ENCODE results near the gene GRK4.

The GRK4 gene

DNA sequence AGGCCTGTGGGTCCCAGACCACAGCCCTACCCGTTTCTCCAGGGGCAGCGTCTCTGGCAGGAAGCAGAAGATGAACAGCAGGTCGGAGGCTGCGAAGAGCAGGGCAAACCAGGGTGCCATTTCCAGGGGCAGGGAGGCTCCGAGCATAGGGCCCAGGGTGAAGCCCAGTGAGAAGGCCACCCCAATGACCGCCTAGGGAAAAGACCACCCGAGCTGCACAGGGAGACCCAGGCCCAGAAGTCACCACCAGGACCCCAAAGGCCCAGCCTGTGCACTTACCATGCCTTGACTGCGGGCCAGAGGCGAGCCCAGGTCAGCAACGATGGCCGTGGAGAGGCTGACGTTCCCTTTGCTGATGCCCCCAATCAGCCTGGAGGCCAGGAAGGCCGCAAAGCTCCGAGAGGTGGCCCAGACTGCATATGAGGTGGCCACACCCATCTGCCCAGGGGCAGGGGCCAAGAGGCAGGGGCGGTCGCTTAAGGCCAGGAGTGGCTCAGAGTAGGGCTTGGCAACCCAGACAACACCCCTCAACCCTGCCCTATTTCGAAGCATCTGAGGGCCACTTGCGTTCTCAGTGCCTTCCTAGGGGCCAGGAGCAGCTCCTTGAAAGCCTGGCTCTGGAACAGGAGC is 30.9 kb upstream of the GRK4 start:
- Histone ChIP-seq H3K4me1 (ENCODE audit: control insufficient read depth, insufficient read depth, low read length) (no peaks in the 10 kb centered on the region; the same call in 1 of the 2 replicates), H3K36me3 (ENCODE audit: control insufficient read depth in 2 of 2, insufficient read depth in 1 of 2, low read length in 2 of 2) (peaks cover 0 to 72% of the 10 kb centered on the region in 2 experiments; a peak in 1 of 3 replicates), H3K4me3 (ENCODE audit: low read depth, low read length) (no peak overlapping the region), H3K27ac (ENCODE audit: extremely low read depth, low read depth, low read length) (no peak overlapping the region), H3K9me3 (ENCODE audit: control insufficient read depth, insufficient read depth, low read depth, low read length) (no peaks in the 10 kb centered on the region)
- POLR2A ChIA-PET = no interaction called here
- TF ChIP-seq, protein P1, sequence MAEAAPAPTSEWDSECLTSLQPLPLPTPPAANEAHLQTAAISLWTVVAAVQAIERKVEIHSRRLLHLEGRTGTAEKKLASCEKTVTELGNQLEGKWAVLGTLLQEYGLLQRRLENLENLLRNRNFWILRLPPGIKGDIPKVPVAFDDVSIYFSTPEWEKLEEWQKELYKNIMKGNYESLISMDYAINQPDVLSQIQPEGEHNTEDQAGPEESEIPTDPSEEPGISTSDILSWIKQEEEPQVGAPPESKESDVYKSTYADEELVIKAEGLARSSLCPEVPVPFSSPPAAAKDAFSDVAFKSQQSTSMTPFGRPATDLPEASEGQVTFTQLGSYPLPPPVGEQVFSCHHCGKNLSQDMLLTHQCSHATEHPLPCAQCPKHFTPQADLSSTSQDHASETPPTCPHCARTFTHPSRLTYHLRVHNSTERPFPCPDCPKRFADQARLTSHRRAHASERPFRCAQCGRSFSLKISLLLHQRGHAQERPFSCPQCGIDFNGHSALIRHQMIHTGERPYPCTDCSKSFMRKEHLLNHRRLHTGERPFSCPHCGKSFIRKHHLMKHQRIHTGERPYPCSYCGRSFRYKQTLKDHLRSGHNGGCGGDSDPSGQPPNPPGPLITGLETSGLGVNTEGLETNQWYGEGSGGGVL (tag by site-specific recombination; IDR thresholded peaks at IDR 0.05) = no peak
- peak; percentile 52 for TF ChIP-seq KLF1 (tag by site-specific recombination; IDR thresholded peaks at IDR 0.05)
- CTCF ChIA-PET = no interaction called here

DNA sequence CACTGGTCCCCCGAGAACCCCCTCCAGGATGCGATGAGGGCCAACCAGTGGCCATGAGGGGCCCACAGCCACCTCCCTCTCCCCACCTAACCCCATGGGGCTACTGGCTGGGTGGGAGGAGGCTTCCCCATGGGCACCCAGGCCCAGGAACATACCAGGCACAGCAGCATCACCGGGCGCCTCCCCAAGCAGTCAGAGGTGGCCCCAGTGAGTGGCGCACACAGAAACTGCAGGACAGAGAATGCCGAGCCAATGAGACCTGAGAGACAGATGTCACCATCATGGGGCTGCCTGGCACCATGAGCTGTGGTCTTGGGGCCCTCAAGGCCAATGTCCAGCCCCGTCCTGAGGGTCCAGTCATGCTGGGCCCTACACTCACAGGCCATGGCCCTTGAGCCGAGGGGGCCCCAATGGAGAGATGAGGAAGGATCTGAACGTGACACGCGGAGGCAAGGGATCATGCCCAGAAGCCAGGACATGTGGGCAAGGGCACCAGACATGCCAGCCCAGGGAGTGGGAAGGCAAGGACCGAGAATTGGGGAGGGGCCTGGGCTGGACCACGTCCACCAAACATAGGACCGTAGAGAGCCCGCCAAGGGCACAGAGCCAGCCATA is 30.3 kb upstream of the GRK4 start:
- Histone ChIP-seq H3K4me1 (ENCODE audit: control insufficient read depth, insufficient read depth, low read length) (no peaks in the 10 kb centered on the region; the same call in 1 of the 2 replicates), H3K27ac (ENCODE audit: extremely low read depth, low read depth, low read length) (no peak overlapping the region), H3K9me3 (ENCODE audit: control insufficient read depth, insufficient read depth, low read depth, low read length) (no peaks in the 10 kb centered on the region), H3K4me3 (ENCODE audit: low read depth, low read length) (no peak overlapping the region), H3K36me3 (ENCODE audit: control insufficient read depth in 2 of 2, insufficient read depth in 1 of 2, low read length in 2 of 2) (peaks cover under 1 to 72% of the 10 kb centered on the region in 2 experiments; a peak in 2 of 3 replicates)
- TF ChIP-seq GLIS2 (tag by site-specific recombination; IDR thresholded peaks at IDR 0.05) (peak; percentile 22; the same call in 1 of the 2 replicates), ZNF211 (tag by site-specific recombination; IDR thresholded peaks at IDR 0.05; ENCODE audit: low read depth) (no peak), ZIC2 (tag by site-specific recombination; IDR thresholded peaks at IDR 0.05) (peak; percentile 51; the same call in 1 of the 2 replicates)
- ChIA-PET CTCF (no interaction called here), POLR2A (no interaction called here)

DNA sequence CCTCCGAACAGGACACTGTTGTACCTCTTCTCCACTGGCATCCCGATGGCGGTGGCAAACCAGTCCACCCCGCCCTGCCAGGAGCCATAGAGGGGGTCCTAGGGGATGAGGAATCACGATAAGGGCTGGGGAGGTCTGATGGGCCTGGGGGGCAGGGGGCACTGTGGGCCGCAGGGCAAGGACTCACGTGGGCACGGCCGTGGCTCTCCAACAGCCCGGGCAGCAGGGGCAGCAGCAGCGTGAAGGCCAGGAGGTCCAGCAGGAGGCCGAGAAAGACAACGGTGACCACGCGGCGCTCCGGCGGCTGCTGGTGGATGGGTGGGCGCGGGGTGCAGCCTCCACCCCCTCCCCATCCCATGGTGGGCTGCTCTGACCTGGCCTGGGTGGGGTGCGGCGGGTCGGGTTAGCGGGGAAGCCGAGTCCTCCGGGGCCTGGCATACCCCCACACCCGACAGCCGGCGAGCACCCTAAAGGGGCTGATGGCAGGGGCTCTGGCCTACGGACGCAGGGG is 29.8 kb upstream of the GRK4 start:
- no peaks in the 10 kb centered on the region for H3K9me3 ChIP-seq (ENCODE audit: control insufficient read depth, insufficient read depth, low read depth, low read length)
- POLR2A ChIA-PET = no interaction called here
- CTCF ChIA-PET = no interaction called here
- no peaks in the 10 kb centered on the region; the same call in 1 of the 2 replicates for H3K4me1 ChIP-seq (ENCODE audit: control insufficient read depth, insufficient read depth, low read length)
- no peak overlapping the region; the same call in 1 of the 2 replicates for H3K27ac ChIP-seq (ENCODE audit: extremely low read depth, low read depth, low read length)
- H3K4me3 ChIP-seq (ENCODE audit: low read depth, low read length) = peak overlapping the region; percentile 92
- H3K36me3 ChIP-seq (ENCODE audit: control insufficient read depth in 2 of 2, insufficient read depth in 1 of 2, low read length in 2 of 2) = peaks cover 6 to 71% of the 10 kb centered on the region in 2 experiments; a peak in 2 of 3 replicates
- TF ChIP-seq OSR2 (tag by site-specific recombination; IDR thresholded peaks at IDR 0.05) (no peak), ZNF48 (tag by site-specific recombination; IDR thresholded peaks at IDR 0.05) (no peak), ZNF558 (tag by site-specific recombination; IDR thresholded peaks at IDR 0.05) (no peak), YY1 (tag by site-specific recombination; IDR thresholded peaks at IDR 0.05) (no peak), KLF1 (tag by site-specific recombination; IDR thresholded peaks at IDR 0.05) (no peak), ZNF16 (tag by site-specific recombination; IDR thresholded peaks at IDR 0.05; ENCODE audit: low read depth) (no peak), GLIS2 (tag by site-specific recombination; IDR thresholded peaks at IDR 0.05) (peak; percentile 27; the same call in 1 of the 2 replicates), ZNF155 (tag by site-specific recombination; IDR thresholded peaks at IDR 0.05) (no peak), PRDM1 (tag by site-specific recombination; IDR thresholded peaks at IDR 0.05) (no peak), ZXDB (tag by site-specific recombination; IDR thresholded peaks at IDR 0.05) (no peak)
- TF ChIP-seq, protein P2, sequence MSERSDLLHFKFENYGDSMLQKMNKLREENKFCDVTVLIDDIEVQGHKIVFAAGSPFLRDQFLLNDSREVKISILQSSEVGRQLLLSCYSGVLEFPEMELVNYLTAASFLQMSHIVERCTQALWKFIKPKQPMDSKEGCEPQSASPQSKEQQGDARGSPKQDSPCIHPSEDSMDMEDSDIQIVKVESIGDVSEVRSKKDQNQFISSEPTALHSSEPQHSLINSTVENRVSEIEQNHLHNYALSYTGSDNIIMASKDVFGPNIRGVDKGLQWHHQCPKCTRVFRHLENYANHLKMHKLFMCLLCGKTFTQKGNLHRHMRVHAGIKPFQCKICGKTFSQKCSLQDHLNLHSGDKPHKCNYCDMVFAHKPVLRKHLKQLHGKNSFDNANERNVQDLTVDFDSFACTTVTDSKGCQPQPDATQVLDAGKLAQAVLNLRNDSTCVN (tag by site-specific recombination; optimal IDR thresholded peaks at IDR 0.05) = peak; percentile 22
- TF ChIP-seq, protein P3, sequence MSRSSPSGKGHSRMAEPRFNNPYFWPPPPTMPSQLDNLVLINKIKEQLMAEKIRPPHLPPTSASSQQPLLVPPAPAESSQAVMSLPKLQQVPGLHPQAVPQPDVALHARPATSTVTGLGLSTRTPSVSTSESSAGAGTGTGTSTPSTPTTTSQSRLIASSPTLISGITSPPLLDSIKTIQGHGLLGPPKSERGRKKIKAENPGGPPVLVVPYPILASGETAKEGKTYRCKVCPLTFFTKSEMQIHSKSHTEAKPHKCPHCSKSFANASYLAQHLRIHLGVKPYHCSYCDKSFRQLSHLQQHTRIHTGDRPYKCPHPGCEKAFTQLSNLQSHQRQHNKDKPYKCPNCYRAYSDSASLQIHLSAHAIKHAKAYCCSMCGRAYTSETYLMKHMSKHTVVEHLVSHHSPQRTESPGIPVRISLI (tag by site-specific recombination; IDR thresholded peaks at IDR 0.05) = no peak
- TF ChIP-seq, protein P4, sequence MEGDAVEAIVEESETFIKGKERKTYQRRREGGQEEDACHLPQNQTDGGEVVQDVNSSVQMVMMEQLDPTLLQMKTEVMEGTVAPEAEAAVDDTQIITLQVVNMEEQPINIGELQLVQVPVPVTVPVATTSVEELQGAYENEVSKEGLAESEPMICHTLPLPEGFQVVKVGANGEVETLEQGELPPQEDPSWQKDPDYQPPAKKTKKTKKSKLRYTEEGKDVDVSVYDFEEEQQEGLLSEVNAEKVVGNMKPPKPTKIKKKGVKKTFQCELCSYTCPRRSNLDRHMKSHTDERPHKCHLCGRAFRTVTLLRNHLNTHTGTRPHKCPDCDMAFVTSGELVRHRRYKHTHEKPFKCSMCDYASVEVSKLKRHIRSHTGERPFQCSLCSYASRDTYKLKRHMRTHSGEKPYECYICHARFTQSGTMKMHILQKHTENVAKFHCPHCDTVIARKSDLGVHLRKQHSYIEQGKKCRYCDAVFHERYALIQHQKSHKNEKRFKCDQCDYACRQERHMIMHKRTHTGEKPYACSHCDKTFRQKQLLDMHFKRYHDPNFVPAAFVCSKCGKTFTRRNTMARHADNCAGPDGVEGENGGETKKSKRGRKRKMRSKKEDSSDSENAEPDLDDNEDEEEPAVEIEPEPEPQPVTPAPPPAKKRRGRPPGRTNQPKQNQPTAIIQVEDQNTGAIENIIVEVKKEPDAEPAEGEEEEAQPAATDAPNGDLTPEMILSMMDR (tag by site-specific recombination; IDR thresholded peaks at IDR 0.05) = no peak
- TF ChIP-seq, protein P5, sequence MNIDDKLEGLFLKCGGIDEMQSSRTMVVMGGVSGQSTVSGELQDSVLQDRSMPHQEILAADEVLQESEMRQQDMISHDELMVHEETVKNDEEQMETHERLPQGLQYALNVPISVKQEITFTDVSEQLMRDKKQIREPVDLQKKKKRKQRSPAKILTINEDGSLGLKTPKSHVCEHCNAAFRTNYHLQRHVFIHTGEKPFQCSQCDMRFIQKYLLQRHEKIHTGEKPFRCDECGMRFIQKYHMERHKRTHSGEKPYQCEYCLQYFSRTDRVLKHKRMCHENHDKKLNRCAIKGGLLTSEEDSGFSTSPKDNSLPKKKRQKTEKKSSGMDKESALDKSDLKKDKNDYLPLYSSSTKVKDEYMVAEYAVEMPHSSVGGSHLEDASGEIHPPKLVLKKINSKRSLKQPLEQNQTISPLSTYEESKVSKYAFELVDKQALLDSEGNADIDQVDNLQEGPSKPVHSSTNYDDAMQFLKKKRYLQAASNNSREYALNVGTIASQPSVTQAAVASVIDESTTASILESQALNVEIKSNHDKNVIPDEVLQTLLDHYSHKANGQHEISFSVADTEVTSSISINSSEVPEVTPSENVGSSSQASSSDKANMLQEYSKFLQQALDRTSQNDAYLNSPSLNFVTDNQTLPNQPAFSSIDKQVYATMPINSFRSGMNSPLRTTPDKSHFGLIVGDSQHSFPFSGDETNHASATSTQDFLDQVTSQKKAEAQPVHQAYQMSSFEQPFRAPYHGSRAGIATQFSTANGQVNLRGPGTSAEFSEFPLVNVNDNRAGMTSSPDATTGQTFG (tag by site-specific recombination; IDR thresholded peaks at IDR 0.05; ENCODE audit: borderline replicate concordance) = no peak
- TF ChIP-seq, protein P6, sequence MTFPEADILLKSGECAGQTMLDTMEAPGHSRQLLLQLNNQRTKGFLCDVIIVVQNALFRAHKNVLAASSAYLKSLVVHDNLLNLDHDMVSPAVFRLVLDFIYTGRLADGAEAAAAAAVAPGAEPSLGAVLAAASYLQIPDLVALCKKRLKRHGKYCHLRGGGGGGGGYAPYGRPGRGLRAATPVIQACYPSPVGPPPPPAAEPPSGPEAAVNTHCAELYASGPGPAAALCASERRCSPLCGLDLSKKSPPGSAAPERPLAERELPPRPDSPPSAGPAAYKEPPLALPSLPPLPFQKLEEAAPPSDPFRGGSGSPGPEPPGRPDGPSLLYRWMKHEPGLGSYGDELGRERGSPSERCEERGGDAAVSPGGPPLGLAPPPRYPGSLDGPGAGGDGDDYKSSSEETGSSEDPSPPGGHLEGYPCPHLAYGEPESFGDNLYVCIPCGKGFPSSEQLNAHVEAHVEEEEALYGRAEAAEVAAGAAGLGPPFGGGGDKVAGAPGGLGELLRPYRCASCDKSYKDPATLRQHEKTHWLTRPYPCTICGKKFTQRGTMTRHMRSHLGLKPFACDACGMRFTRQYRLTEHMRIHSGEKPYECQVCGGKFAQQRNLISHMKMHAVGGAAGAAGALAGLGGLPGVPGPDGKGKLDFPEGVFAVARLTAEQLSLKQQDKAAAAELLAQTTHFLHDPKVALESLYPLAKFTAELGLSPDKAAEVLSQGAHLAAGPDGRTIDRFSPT (tag by site-specific recombination; IDR thresholded peaks at IDR 0.05) = peak; percentile 51; the same call in 1 of the 2 replicates

All from HEK293 (cell line).